HL-60 (cell line): ENCODE data around the gene MANBA.

Experiments used
- POLR2AphosphoS5 ChIP-seq: IDR thresholded peaks from 2 replicates; pipeline ENCODE4 v1.6.1; 2012; ENCODE audit warnings: low read depth
- SPI1 ChIP-seq: IDR thresholded peaks from 2 replicates; pipeline ENCODE4 v1.6.1; 2012; ENCODE audit warnings: low read depth, mild to moderate bottlenecking, borderline replicate concordance
- TF ChIP-seq, protein P1 (sequence below): IDR thresholded peaks from one replicate; pipeline ENCODE4 v1.5.1; 2011; ENCODE audit warnings: low read length, control low read depth, inconsistent platforms; ENCODE audit not compliant: insufficient read depth
- TF ChIP-seq, protein P2 (sequence below): IDR thresholded peaks from 2 replicates; pipeline ENCODE4 v1.6.1; 2012; ENCODE audit warnings: low read depth; ENCODE audit not compliant: insufficient replicate concordance

DNA sequence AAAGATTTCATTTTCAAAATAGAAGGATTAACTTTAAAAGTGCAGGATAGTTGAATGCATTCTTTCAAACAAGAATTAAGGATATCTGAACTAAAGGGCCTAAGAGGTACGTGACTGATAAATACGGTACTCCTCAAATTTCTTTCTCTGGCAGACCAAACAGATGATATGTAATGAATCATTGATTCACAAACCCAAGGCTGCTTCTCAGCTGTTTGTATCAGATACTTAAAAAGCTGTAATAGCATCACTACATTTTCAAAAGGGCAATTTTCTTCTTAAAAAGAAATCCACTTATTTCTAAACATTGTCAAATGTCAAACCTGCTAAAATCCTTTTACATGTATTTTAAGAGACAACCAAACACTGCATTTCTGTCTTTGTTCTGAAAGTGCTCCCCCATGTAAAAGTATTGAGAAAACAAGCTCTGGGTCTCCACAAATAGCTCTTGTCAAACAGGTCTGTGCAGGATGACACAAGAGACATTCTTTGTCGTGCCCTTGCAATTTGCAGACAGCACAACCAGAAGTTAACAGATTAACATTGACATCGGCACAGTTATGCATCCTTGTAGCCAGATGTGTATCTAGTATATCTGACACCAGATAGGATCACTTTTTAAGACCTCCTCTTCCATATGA is 82.0 kb downstream of the MANBA start:
- TF ChIP-seq, protein P1, sequence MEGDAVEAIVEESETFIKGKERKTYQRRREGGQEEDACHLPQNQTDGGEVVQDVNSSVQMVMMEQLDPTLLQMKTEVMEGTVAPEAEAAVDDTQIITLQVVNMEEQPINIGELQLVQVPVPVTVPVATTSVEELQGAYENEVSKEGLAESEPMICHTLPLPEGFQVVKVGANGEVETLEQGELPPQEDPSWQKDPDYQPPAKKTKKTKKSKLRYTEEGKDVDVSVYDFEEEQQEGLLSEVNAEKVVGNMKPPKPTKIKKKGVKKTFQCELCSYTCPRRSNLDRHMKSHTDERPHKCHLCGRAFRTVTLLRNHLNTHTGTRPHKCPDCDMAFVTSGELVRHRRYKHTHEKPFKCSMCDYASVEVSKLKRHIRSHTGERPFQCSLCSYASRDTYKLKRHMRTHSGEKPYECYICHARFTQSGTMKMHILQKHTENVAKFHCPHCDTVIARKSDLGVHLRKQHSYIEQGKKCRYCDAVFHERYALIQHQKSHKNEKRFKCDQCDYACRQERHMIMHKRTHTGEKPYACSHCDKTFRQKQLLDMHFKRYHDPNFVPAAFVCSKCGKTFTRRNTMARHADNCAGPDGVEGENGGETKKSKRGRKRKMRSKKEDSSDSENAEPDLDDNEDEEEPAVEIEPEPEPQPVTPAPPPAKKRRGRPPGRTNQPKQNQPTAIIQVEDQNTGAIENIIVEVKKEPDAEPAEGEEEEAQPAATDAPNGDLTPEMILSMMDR: no peak
- TF ChIP-seq POLR2AphosphoS5 (no peak), SPI1 (no peak)
- TF ChIP-seq, protein P2, sequence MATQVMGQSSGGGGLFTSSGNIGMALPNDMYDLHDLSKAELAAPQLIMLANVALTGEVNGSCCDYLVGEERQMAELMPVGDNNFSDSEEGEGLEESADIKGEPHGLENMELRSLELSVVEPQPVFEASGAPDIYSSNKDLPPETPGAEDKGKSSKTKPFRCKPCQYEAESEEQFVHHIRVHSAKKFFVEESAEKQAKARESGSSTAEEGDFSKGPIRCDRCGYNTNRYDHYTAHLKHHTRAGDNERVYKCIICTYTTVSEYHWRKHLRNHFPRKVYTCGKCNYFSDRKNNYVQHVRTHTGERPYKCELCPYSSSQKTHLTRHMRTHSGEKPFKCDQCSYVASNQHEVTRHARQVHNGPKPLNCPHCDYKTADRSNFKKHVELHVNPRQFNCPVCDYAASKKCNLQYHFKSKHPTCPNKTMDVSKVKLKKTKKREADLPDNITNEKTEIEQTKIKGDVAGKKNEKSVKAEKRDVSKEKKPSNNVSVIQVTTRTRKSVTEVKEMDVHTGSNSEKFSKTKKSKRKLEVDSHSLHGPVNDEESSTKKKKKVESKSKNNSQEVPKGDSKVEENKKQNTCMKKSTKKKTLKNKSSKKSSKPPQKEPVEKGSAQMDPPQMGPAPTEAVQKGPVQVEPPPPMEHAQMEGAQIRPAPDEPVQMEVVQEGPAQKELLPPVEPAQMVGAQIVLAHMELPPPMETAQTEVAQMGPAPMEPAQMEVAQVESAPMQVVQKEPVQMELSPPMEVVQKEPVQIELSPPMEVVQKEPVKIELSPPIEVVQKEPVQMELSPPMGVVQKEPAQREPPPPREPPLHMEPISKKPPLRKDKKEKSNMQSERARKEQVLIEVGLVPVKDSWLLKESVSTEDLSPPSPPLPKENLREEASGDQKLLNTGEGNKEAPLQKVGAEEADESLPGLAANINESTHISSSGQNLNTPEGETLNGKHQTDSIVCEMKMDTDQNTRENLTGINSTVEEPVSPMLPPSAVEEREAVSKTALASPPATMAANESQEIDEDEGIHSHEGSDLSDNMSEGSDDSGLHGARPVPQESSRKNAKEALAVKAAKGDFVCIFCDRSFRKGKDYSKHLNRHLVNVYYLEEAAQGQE: no peak
